HL-60 (cell line): ENCODE measurements around the gene BIVM.

Experiments used
- POLR2AphosphoS5 ChIP-seq: IDR thresholded peaks from 2 replicates; pipeline ENCODE4 v1.6.1; 2012; ENCODE audit warnings: low read depth
- TF ChIP-seq, protein P1 (sequence below): IDR thresholded peaks from 2 replicates; pipeline ENCODE4 v1.6.1; 2012; ENCODE audit warnings: low read depth; ENCODE audit not compliant: insufficient replicate concordance
- TF ChIP-seq, protein P2 (sequence below): IDR thresholded peaks from one replicate; pipeline ENCODE4 v1.5.1; 2011; ENCODE audit warnings: low read length, control low read depth, inconsistent platforms; ENCODE audit not compliant: insufficient read depth

DNA sequence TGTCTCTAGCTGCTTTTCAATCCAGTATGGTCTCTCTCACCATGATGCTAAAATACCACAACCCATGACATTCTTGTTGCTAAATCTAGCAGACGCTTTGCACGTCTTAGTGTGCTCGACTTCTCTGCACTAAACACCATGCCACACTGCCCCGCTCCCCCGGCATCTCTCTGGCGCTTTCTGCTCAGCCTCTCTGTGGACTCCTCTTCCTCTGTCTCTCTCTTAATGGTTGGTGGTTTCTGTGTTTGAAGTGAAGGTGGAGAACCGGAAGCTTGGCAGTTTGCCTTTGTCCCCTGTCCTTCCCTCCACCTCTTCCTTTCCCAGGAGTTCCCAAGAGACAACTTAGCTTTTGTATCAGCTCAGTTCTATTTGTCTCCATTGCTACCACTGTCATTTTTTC, 55.8 kb downstream of the BIVM start:
- TF ChIP-seq, protein P1, sequence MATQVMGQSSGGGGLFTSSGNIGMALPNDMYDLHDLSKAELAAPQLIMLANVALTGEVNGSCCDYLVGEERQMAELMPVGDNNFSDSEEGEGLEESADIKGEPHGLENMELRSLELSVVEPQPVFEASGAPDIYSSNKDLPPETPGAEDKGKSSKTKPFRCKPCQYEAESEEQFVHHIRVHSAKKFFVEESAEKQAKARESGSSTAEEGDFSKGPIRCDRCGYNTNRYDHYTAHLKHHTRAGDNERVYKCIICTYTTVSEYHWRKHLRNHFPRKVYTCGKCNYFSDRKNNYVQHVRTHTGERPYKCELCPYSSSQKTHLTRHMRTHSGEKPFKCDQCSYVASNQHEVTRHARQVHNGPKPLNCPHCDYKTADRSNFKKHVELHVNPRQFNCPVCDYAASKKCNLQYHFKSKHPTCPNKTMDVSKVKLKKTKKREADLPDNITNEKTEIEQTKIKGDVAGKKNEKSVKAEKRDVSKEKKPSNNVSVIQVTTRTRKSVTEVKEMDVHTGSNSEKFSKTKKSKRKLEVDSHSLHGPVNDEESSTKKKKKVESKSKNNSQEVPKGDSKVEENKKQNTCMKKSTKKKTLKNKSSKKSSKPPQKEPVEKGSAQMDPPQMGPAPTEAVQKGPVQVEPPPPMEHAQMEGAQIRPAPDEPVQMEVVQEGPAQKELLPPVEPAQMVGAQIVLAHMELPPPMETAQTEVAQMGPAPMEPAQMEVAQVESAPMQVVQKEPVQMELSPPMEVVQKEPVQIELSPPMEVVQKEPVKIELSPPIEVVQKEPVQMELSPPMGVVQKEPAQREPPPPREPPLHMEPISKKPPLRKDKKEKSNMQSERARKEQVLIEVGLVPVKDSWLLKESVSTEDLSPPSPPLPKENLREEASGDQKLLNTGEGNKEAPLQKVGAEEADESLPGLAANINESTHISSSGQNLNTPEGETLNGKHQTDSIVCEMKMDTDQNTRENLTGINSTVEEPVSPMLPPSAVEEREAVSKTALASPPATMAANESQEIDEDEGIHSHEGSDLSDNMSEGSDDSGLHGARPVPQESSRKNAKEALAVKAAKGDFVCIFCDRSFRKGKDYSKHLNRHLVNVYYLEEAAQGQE = no peak
- TF ChIP-seq POLR2AphosphoS5 = no peak
- TF ChIP-seq, protein P2, sequence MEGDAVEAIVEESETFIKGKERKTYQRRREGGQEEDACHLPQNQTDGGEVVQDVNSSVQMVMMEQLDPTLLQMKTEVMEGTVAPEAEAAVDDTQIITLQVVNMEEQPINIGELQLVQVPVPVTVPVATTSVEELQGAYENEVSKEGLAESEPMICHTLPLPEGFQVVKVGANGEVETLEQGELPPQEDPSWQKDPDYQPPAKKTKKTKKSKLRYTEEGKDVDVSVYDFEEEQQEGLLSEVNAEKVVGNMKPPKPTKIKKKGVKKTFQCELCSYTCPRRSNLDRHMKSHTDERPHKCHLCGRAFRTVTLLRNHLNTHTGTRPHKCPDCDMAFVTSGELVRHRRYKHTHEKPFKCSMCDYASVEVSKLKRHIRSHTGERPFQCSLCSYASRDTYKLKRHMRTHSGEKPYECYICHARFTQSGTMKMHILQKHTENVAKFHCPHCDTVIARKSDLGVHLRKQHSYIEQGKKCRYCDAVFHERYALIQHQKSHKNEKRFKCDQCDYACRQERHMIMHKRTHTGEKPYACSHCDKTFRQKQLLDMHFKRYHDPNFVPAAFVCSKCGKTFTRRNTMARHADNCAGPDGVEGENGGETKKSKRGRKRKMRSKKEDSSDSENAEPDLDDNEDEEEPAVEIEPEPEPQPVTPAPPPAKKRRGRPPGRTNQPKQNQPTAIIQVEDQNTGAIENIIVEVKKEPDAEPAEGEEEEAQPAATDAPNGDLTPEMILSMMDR = no peak
